Body of pancreas (tissue), 4 donors: ENCODE measurements around the gene IGFL4. TPM values are rescaled to one million over a fixed set of nuclear protein-coding genes. Genes with fewer than 3 reads are reported as not detected.

ENCODE experiments used
- ATAC-seq: fragments of 150-250 bp; one replicate; pipeline ENCODE4 v1.9.1; 2016
- DNase-seq, 4 donors: peaks; one replicate each; pipeline ENCODE4 v3.0.0-alpha.2; 2019
- H3K27ac ChIP-seq, 4 donors: fragments of 200-600 bp; sonication (generic); 1 replicate in 3 of 4; 2 replicates in 1 of 4; pipeline versions ENCODE4 v1.5.1 to v1.6.1; 2016 to 2019; ENCODE audit warnings: mild to moderate bottlenecking in 1 of 4, mixed read lengths in 1 of 4, moderate library complexity in 1 of 4
- H3K27me3 ChIP-seq, 2 donors: fragments of 200-600 bp; sonication (generic); one replicate each; pipeline ENCODE4 v1.6.0; 2016; ENCODE audit warnings: mild to moderate bottlenecking in 1 of 2
- H3K36me3 ChIP-seq, 2 donors: fragments of 200-600 bp; sonication (generic); replicated peaks in 1 of 2; 2 replicates each; pipeline ENCODE4 v1.5.1; 2016; ENCODE audit warnings: low read depth in 2 of 2; ENCODE audit not compliant: insufficient read depth in 1 of 2
- H3K4me1 ChIP-seq: fragments of 200-600 bp; sonication (generic); one replicate; pipeline ENCODE4 v1.6.0; 2016
- H3K4me3 ChIP-seq, 2 donors: fragments of 200-600 bp; sonication (generic); 1 replicate in 1 of 2; 2 replicates in 1 of 2; pipeline ENCODE4 v1.5.1; 2016 to 2019
- H3K9me3 ChIP-seq, 3 donors: fragments of 200-600 bp; sonication (generic); 1 replicate in 2 of 3; 2 replicates in 1 of 3; pipeline ENCODE4 v1.5.1; 2016
- CTCF ChIP-seq, 7 experiments: fragments of 450-650 bp in 4 of 7; fragments of 200-600 bp in 3 of 7; sonication (generic) in 3 of 7; IDR thresholded peaks; one replicate each; pipeline ENCODE4 v1.5.1; 2016 to 2019; ENCODE audit warnings: antibody characterized with exemption in 7 of 7
- POLR2A ChIP-seq, 3 donors: fragments of 450-650 bp; IDR thresholded peaks; one replicate each; pipeline ENCODE4 v1.6.1; 2016; ENCODE audit warnings: antibody characterized with exemption in 3 of 3, mild to moderate bottlenecking in 2 of 3
- whole genome bisulfite sequencing, 2 donors: methylation state at CpG; one replicate each; pipeline ENCODE4 v1.1.5; 2017; 5-methylcytosine and 5-hydroxymethylcytosine counted together
- intact Hi-C: fragments of 100-400 bp; cut with DNase I; formaldehyde crosslinking; loops from one replicate; pipeline ENCODE4 v1.15.1; 2023
- total RNA-seq, 2 donors: library from RNA; depleted of rRNA; stranded (reverse); fragments of >200 nt; gene quantifications; one replicate each; pipeline ENCODE4 v1.1.0, GENCODE V29; 2016

IGFL4 gene
- total RNA-seq, 2 donors from 2014 or later = not detected

- DNase-seq (no peak), ATAC-seq (no peak)
- Histone ChIP-seq H3K36me3 (no peaks in the 10 kb centered on the region), H3K9me3 (no peaks in the 10 kb centered on the region), H3K4me1 (no peaks in the 10 kb centered on the region), H3K27ac (no peak overlapping the region), H3K27me3 (no peaks in the 10 kb centered on the region), H3K4me3 (no peak overlapping the region)
- intact Hi-C loops = no loop called here
- TF ChIP-seq POLR2A (IDR thresholded peaks at IDR 0.05) (no peak), CTCF (IDR thresholded peaks at IDR 0.05) (no peak)
- WGBS, 2 donors = 50 to 53% methylated on average over 12 of the region's 12 CpGs
Observed at GRCh38 chr19:46030812-46031550, 9.8 kb downstream of the IGFL4 start.

GRCh38 chr19:46025835-46026234 is 15.0 kb downstream of the IGFL4 start:
- no peaks in the 10 kb centered on the region for H3K36me3 ChIP-seq
- intact Hi-C loops = loop anchor here (5.0 kb wide), 1 partner anchor 236 kb away; no protein-coding TSS in a partner anchor
- H3K4me1 ChIP-seq = no peaks in the 10 kb centered on the region
- no peak for DNase-seq
- 58 to 70% methylated on average over 3 of the region's 3 CpGs for WGBS, 2 donors
- H3K27me3 ChIP-seq = peaks cover 2 to 15% of the 10 kb centered on the region in 2 donors
- no peaks in the 10 kb centered on the region for H3K9me3 ChIP-seq
- H3K27ac ChIP-seq = no peak overlapping the region
- TF ChIP-seq CTCF (IDR thresholded peaks at IDR 0.05) = no peak
- TF ChIP-seq POLR2A (IDR thresholded peaks at IDR 0.05) = no peak
- no peak for ATAC-seq
- H3K4me3 ChIP-seq = no peak overlapping the region

GRCh38 chr19:46023311-46023779 is 17.5 kb downstream of the IGFL4 start:
- H3K27ac ChIP-seq = no peak overlapping the region
- H3K4me1 ChIP-seq = no peaks in the 10 kb centered on the region
- H3K36me3 ChIP-seq = no peaks in the 10 kb centered on the region
- 58 to 60% methylated on average over 11 of the region's 11 CpGs for WGBS, 2 donors
- no peak for TF ChIP-seq POLR2A (IDR thresholded peaks at IDR 0.05)
- TF ChIP-seq CTCF (IDR thresholded peaks at IDR 0.05) = no peak
- H3K27me3 ChIP-seq = peaks cover 2 to 15% of the 10 kb centered on the region in 2 donors
- intact Hi-C loops = no loop called here
- H3K9me3 ChIP-seq = no peaks in the 10 kb centered on the region
- no peak overlapping the region for H3K4me3 ChIP-seq
- ATAC-seq (no peak), DNase-seq (no peak)

GRCh38 chr19:46022431-46023310 is 18.1 kb downstream of the IGFL4 start, which contains the start of gene PGLYRP1:
PGLYRP1 (minus strand) TSS chr19:46023053; CDS start chr19:46023021, 32 bp downstream.
- WGBS, 2 donors = 20 to 21% methylated on average over 27 to 47 of the region's 47 CpGs
- ATAC-seq (no peak), DNase-seq (no peak)
- Histone ChIP-seq H3K4me1 (no peaks in the 10 kb centered on the region), H3K9me3 (no peaks in the 10 kb centered on the region), H3K36me3 (no peaks in the 10 kb centered on the region), H3K27me3 (peaks cover 2 to 15% of the 10 kb centered on the region in 2 donors), H3K27ac (no peak within 1 kb of the TSS), H3K4me3 (no peak within 1 kb of the TSS)
- intact Hi-C loops = no loop called here
- TF ChIP-seq POLR2A (IDR thresholded peaks at IDR 0.05) = no peak
- TF ChIP-seq CTCF (IDR thresholded peaks at IDR 0.05) = no peak
